Smooth muscle cell of the umbilical artery (primary cell): ENCODE data around the gene PLGLB2. TPM values are rescaled to one million over a fixed set of nuclear protein-coding genes. Genes with fewer than 3 reads are reported as not detected.

Experiments
- total RNA-seq: library from RNA; depleted of rRNA; stranded (reverse); fragments of >200 nt; gene quantifications from 2 replicates; pipeline ENCODE4 v1.2.3, GENCODE V29; 2014

The PLGLB2 gene
- total RNA-seq = 0.30 and 2.1 TPM in 2 replicates

GRCh38 chr2:87747791-87748190 is at the start of gene PLGLB2:
TSS of gene PLGLB2 (plus strand) at chr2:87748087. CDS start at chr2:87748154, 67 bp downstream.

Other genes starting within 250 kb of the PLGLB2 start
- 3.3 and 9.8 TPM in 2 replicates for gene RGPD2, start 77.7 kb downstream of the PLGLB2 start, total RNA-seq